SK-N-SH (cell line): Measurements from ENCODE around the gene SRCIN1. TPM values are rescaled to one million over a fixed set of nuclear protein-coding genes. Genes with fewer than 3 reads are reported as not detected.

Experiments used
- CTCF ChIA-PET: fragments of 300-600, 350-600 bp; formaldehyde crosslinking; extraction: SDS; loops from one replicate; lab custom pipeline; 2021; lab: Yijun Ruan, JAX
- POLR2A ChIA-PET: fragments of 350-600 bp; sonication (Branson Sonifier 250); formaldehyde crosslinking; extraction: SDS; loops from one replicate; lab custom pipeline; 2020; ENCODE audit warnings: antibody characterized with exemption, inconsistent platforms; lab: Yijun Ruan, JAX
- DNase-seq: peaks from one replicate; pipeline ENCODE4 v3.0.0; 2012
- H2AFZ ChIP-seq: fragments of 200-600 bp; sonication (generic); 2 replicates; pipeline ENCODE4 v1.8.1; 2016; ENCODE audit warnings: antibody characterized with exemption, mild to moderate bottlenecking, low read depth
- H3F3A ChIP-seq: fragments of 200-600 bp; sonication (generic); replicated peaks from 2 replicates; pipeline ENCODE3; 2016; ENCODE audit warnings: antibody characterized with exemption, mild to moderate bottlenecking; ENCODE audit not compliant: insufficient read depth
- H3K27ac ChIP-seq, 2 experiments: fragments of 200-500 bp in 1 of 2; fragments of 200-600 bp in 1 of 2; sonication (Bioruptor generic) in 1 of 2; sonication (generic), shearing (Covaris generic) in 1 of 2; 2 replicates each; pipeline versions ENCODE4 v1.5.1 to v1.6.1; 2014 to 2016; ENCODE audit warnings: low read depth in 2 of 2, inconsistent platforms in 1 of 2, low read length in 1 of 2, mild to moderate bottlenecking in 1 of 2, mixed read lengths in 1 of 2
- H3K27me3 ChIP-seq: fragments of 200-600 bp; sonication (generic), shearing (Covaris generic); 2 replicates; pipeline ENCODE4 v1.6.1; 2016; ENCODE audit warnings: mixed run types; ENCODE audit not compliant: insufficient read depth
- H3K36me3 ChIP-seq, 2 experiments: fragments of 200-500 bp in 1 of 2; fragments of 200-600 bp in 1 of 2; sonication (Bioruptor generic) in 1 of 2; sonication (generic) in 1 of 2; replicated peaks in 1 of 2; 2 replicates each; pipeline versions ENCODE3 to v1.5.1; 2014 to 2016; ENCODE audit warnings: low read length in 1 of 2, mild to moderate bottlenecking in 1 of 2; ENCODE audit not compliant: insufficient read depth in 2 of 2, control insufficient read depth in 1 of 2
- H3K4me1 ChIP-seq, 2 experiments: fragments of 200-500 bp in 1 of 2; fragments of 200-600 bp in 1 of 2; sonication (Bioruptor generic) in 1 of 2; sonication (generic), shearing (Covaris generic) in 1 of 2; 2 replicates each; pipeline versions ENCODE4 v1.5.1 to v1.6.1; 2014 to 2016; ENCODE audit warnings: low read depth in 1 of 2, low read length in 1 of 2, mixed run types in 1 of 2; ENCODE audit not compliant: insufficient read depth in 2 of 2, control insufficient read depth in 1 of 2
- H3K4me2 ChIP-seq: fragments of 200-600 bp; sonication (generic), shearing (Covaris generic); 2 replicates; pipeline ENCODE4 v1.6.1; 2017; ENCODE audit warnings: mixed run types
- H3K4me3 ChIP-seq, 2 experiments: fragments of 200-500 bp in 1 of 2; fragments of 200-600 bp in 1 of 2; sonication (Bioruptor generic) in 1 of 2; sonication (generic), shearing (Covaris generic) in 1 of 2; 2 replicates each; pipeline versions ENCODE4 v1.5.1 to v1.8.1; 2014 to 2016; ENCODE audit warnings: low read depth in 2 of 2, inconsistent platforms in 1 of 2, low read length in 1 of 2, mild to moderate bottlenecking in 1 of 2, mixed read lengths in 1 of 2, moderate library complexity in 1 of 2
- H3K79me2 ChIP-seq: fragments of 200-600 bp; sonication (generic); 2 replicates; pipeline ENCODE4 v1.8.1; 2017; ENCODE audit warnings: mild to moderate bottlenecking; ENCODE audit not compliant: insufficient read depth
- H3K9ac ChIP-seq: fragments of 200-600 bp; sonication (generic); 2 replicates; pipeline ENCODE4 v1.6.1; 2017; ENCODE audit warnings: mixed run types
- H3K9me2 ChIP-seq: fragments of 200-600 bp; sonication (generic); 2 replicates; pipeline ENCODE4 v1.6.1; 2017; ENCODE audit warnings: mixed run types
- H3K9me3 ChIP-seq: fragments of 200-600 bp; sonication (generic); 2 replicates; pipeline ENCODE4 v1.6.1; 2017; ENCODE audit warnings: mixed run types, mild to moderate bottlenecking, moderate library complexity
- H4K20me1 ChIP-seq: fragments of 200-600 bp; sonication (generic); 2 replicates; pipeline ENCODE4 v1.6.1; 2017; ENCODE audit warnings: mild to moderate bottlenecking, mixed run types; ENCODE audit not compliant: insufficient read depth
- CHD2 ChIP-seq: fragments of 150-350 bp; IDR thresholded peaks from 2 replicates; pipeline ENCODE4 v1.6.1; 2018; ENCODE audit warnings: low read length; ENCODE audit not compliant: partially characterized antibody
- EZH2phosphoT487 ChIP-seq: fragments of 200-600 bp; sonication (generic); IDR thresholded peaks from 2 replicates; pipeline ENCODE4 v1.6.1; 2017; ENCODE audit warnings: low read depth, mixed run types, mild to moderate bottlenecking, antibody characterized with exemption, moderate library complexity, borderline replicate concordance
- FOSL2 ChIP-seq: IDR thresholded peaks from 2 replicates; pipeline ENCODE4 v1.4.0; 2012; ENCODE audit warnings: low read depth, mild to moderate bottlenecking, moderate library complexity, borderline replicate concordance
- FOXJ3 ChIP-seq: sonication (generic); formaldehyde crosslinking; IDR thresholded peaks from 2 replicates; pipeline ENCODE4 v1.5.1; 2020; ENCODE audit warnings: mild to moderate bottlenecking, missing genetic modification reagents
- GABPA ChIP-seq: IDR thresholded peaks from 2 replicates; pipeline ENCODE4 v1.4.0; 2012; ENCODE audit warnings: low read depth, mild to moderate bottlenecking
- MAX ChIP-seq: IDR thresholded peaks from 2 replicates; pipeline ENCODE4 v1.4.0; 2012; ENCODE audit warnings: low read depth
- MEF2A ChIP-seq: IDR thresholded peaks from 2 replicates; pipeline ENCODE4 v1.4.0; 2012; ENCODE audit warnings: low read depth, borderline replicate concordance
- MXI1 ChIP-seq: IDR thresholded peaks from 2 replicates; pipeline ENCODE4 v1.6.1; 2012; ENCODE audit warnings: mild to moderate bottlenecking, low read depth, low read length, improper control_type of control experiment
- RCOR1 ChIP-seq: fragments of 150-350 bp; IDR thresholded peaks from 2 replicates; pipeline ENCODE4 v1.6.1; 2017; ENCODE audit warnings: antibody characterized with exemption, low read length
- RFX5 ChIP-seq: IDR thresholded peaks from 2 replicates; pipeline ENCODE4 v1.6.1; 2012; ENCODE audit warnings: mild to moderate bottlenecking, improper control_type of control experiment, low read length
- RXRA ChIP-seq: IDR thresholded peaks from 2 replicates; pipeline ENCODE4 v1.4.0; 2012; ENCODE audit warnings: low read depth, mild to moderate bottlenecking, borderline replicate concordance
- SIN3A ChIP-seq: IDR thresholded peaks from 2 replicates; pipeline ENCODE4 v1.6.1; 2012; ENCODE audit warnings: low read depth, mild to moderate bottlenecking, low read length, moderate library complexity, borderline replicate concordance
- TEAD4 ChIP-seq: IDR thresholded peaks from 2 replicates; pipeline ENCODE4 v1.4.0; 2012; ENCODE audit warnings: mild to moderate bottlenecking, borderline replicate concordance; ENCODE audit not compliant: insufficient read depth
- USF1 ChIP-seq: IDR thresholded peaks from 2 replicates; pipeline ENCODE4 v1.4.0; 2012; ENCODE audit warnings: low read depth, borderline replicate concordance
- YY1 ChIP-seq: IDR thresholded peaks from 2 replicates; pipeline ENCODE4 v1.4.0; 2012; ENCODE audit warnings: low read depth, mild to moderate bottlenecking
- WGBS: methylation state at CpG from one replicate; pipeline ENCODE4 v1.1.6; 2017; ENCODE audit warnings: low lambda C conversion rate; 5-methylcytosine and 5-hydroxymethylcytosine counted together
- polyA plus RNA-seq, 3 experiments: library from polyadenylated mRNA; depleted of rRNA; stranded (reverse); fragments of >200 nt; gene quantifications; 2 replicates each; pipeline ENCODE4 v1.2.3, GENCODE V29; 2012
- TF ChIP-seq, protein P1 (sequence below): IDR thresholded peaks from 2 replicates; pipeline ENCODE4 v1.6.1; 2012; ENCODE audit warnings: mild to moderate bottlenecking, low read depth, low read length, moderate library complexity
- TF ChIP-seq, protein P2 (sequence below): fragments of 200-600 bp; sonication (generic); IDR thresholded peaks from 2 replicates; pipeline ENCODE4 v1.6.1; 2017; ENCODE audit warnings: antibody characterized with exemption, mild to moderate bottlenecking, moderate library complexity
- TF ChIP-seq, protein P3 (sequence below): IDR thresholded peaks from 2 replicates; pipeline ENCODE4 v1.4.0; 2012; ENCODE audit warnings: low read depth, borderline replicate concordance

Gene SRCIN1
- polyA plus RNA-seq, 1 of the 3 experiments (the other 2 are of a cell fraction): 1.0 TPM

- no peak overlapping the region for H3K4me3 ChIP-seq
- H3K36me3 ChIP-seq: no peaks in the 10 kb centered on the region
- peaks cover 0 to 25% of the 10 kb centered on the region in 2 experiments; a peak in 2 of 4 replicates for H3K4me1 ChIP-seq
- no peaks in the 10 kb centered on the region for H3K79me2 ChIP-seq
- H3F3A ChIP-seq: no peaks in the 10 kb centered on the region
- H3K27ac ChIP-seq: no peak overlapping the region
- no peaks in the 10 kb centered on the region for H3K9me2 ChIP-seq
- H2AFZ ChIP-seq: no peak overlapping the region
- WGBS: 85% methylated on average over 43 of the region's 50 CpGs
- no peak overlapping the region for H3K9ac ChIP-seq
- H3K4me2 ChIP-seq: no peak overlapping the region
- no peak for DNase-seq
- no peaks in the 10 kb centered on the region for H3K9me3 ChIP-seq
- TF ChIP-seq MXI1 (no peak), TEAD4 (no peak), USF1 (no peak), RFX5 (no peak), GABPA (no peak), MAX (no peak), SIN3A (no peak), FOSL2 (no peak)
- TF ChIP-seq, protein P1, sequence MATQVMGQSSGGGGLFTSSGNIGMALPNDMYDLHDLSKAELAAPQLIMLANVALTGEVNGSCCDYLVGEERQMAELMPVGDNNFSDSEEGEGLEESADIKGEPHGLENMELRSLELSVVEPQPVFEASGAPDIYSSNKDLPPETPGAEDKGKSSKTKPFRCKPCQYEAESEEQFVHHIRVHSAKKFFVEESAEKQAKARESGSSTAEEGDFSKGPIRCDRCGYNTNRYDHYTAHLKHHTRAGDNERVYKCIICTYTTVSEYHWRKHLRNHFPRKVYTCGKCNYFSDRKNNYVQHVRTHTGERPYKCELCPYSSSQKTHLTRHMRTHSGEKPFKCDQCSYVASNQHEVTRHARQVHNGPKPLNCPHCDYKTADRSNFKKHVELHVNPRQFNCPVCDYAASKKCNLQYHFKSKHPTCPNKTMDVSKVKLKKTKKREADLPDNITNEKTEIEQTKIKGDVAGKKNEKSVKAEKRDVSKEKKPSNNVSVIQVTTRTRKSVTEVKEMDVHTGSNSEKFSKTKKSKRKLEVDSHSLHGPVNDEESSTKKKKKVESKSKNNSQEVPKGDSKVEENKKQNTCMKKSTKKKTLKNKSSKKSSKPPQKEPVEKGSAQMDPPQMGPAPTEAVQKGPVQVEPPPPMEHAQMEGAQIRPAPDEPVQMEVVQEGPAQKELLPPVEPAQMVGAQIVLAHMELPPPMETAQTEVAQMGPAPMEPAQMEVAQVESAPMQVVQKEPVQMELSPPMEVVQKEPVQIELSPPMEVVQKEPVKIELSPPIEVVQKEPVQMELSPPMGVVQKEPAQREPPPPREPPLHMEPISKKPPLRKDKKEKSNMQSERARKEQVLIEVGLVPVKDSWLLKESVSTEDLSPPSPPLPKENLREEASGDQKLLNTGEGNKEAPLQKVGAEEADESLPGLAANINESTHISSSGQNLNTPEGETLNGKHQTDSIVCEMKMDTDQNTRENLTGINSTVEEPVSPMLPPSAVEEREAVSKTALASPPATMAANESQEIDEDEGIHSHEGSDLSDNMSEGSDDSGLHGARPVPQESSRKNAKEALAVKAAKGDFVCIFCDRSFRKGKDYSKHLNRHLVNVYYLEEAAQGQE: no peak
- CTCF ChIA-PET: interaction anchor here (0.9 to 4.6 kb wide), 8 partner anchors 14 to 171 kb away, joined by 3 to 16 read pairs (median 4); partner anchors contain the start of gene SRCIN1
- POLR2A ChIA-PET: no interaction called here
- peaks cover 9% of the 10 kb centered on the region; the same call in 1 of the 2 replicates for H3K27me3 ChIP-seq
- no peaks in the 10 kb centered on the region for H4K20me1 ChIP-seq
These were observed 42.1 kb downstream of the SRCIN1 start for GRCh38 chr17:38563362-38564253.

GRCh38 chr17:38562903-38563302 is 42.8 kb downstream of the SRCIN1 start:
- Histone ChIP-seq H3F3A (no peaks in the 10 kb centered on the region), H3K4me3 (no peak overlapping the region), H3K36me3 (no peaks in the 10 kb centered on the region), H3K27ac (no peak overlapping the region), H3K4me2 (no peak overlapping the region), H3K9me3 (no peaks in the 10 kb centered on the region), H3K4me1 (peaks cover 0 to 22% of the 10 kb centered on the region in 2 experiments; a peak in 2 of 4 replicates), H4K20me1 (no peaks in the 10 kb centered on the region), H3K9me2 (no peaks in the 10 kb centered on the region), H3K9ac (no peak overlapping the region), H2AFZ (no peak overlapping the region), H3K79me2 (no peaks in the 10 kb centered on the region), H3K27me3 (peaks cover 9% of the 10 kb centered on the region; the same call in 1 of the 2 replicates)
- ChIA-PET POLR2A (no interaction called here), CTCF (interaction anchor here (1.0 to 4.6 kb wide), 5 partner anchors 14 to 105 kb away, joined by 4 to 16 read pairs (median 4); partner anchors contain the start of gene SRCIN1)
- WGBS: 74% methylated on average over 9 of the region's 16 CpGs
- no peak for DNase-seq
- TF ChIP-seq YY1 (no peak), RFX5 (no peak), RCOR1 (no peak), RXRA (no peak), FOXJ3 (CRISPR knock-in tag) (no peak), MEF2A (no peak), CHD2 (no peak), EZH2phosphoT487 (no peak)
- TF ChIP-seq, protein P2, sequence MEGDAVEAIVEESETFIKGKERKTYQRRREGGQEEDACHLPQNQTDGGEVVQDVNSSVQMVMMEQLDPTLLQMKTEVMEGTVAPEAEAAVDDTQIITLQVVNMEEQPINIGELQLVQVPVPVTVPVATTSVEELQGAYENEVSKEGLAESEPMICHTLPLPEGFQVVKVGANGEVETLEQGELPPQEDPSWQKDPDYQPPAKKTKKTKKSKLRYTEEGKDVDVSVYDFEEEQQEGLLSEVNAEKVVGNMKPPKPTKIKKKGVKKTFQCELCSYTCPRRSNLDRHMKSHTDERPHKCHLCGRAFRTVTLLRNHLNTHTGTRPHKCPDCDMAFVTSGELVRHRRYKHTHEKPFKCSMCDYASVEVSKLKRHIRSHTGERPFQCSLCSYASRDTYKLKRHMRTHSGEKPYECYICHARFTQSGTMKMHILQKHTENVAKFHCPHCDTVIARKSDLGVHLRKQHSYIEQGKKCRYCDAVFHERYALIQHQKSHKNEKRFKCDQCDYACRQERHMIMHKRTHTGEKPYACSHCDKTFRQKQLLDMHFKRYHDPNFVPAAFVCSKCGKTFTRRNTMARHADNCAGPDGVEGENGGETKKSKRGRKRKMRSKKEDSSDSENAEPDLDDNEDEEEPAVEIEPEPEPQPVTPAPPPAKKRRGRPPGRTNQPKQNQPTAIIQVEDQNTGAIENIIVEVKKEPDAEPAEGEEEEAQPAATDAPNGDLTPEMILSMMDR: no peak
- TF ChIP-seq, protein P3, sequence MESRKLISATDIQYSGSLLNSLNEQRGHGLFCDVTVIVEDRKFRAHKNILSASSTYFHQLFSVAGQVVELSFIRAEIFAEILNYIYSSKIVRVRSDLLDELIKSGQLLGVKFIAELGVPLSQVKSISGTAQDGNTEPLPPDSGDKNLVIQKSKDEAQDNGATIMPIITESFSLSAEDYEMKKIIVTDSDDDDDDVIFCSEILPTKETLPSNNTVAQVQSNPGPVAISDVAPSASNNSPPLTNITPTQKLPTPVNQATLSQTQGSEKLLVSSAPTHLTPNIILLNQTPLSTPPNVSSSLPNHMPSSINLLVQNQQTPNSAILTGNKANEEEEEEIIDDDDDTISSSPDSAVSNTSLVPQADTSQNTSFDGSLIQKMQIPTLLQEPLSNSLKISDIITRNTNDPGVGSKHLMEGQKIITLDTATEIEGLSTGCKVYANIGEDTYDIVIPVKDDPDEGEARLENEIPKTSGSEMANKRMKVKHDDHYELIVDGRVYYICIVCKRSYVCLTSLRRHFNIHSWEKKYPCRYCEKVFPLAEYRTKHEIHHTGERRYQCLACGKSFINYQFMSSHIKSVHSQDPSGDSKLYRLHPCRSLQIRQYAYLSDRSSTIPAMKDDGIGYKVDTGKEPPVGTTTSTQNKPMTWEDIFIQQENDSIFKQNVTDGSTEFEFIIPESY: no peak
